Colonic mucosa (tissue), 4 donors: ENCODE results near the gene PCDH19. TPM values are rescaled to one million over a fixed set of nuclear protein-coding genes. Genes with fewer than 3 reads are reported as not detected.

Source experiments
- DNase-seq: peaks from one replicate; pipeline ENCODE4 v3.0.0-alpha.2; 2020
- H3K27ac ChIP-seq: fragments of 200-600 bp; one replicate; pipeline ENCODE4 v1.8.0; 2021
- H3K27me3 ChIP-seq: fragments of 200-600 bp; one replicate; pipeline ENCODE4 v1.8.0; 2021
- H3K36me3 ChIP-seq: fragments of 200-600 bp; one replicate; pipeline ENCODE4 v1.8.0; 2021
- H3K4me1 ChIP-seq: fragments of 200-600 bp; one replicate; pipeline ENCODE4 v1.8.0; 2021; ENCODE audit warnings: mild to moderate bottlenecking
- H3K4me3 ChIP-seq: fragments of 200-600 bp; one replicate; pipeline ENCODE4 v1.8.0; 2021
- H3K9ac ChIP-seq, 2 donors: one replicate each; pipeline ENCODE4 v1.7.0; 2013; ENCODE audit warnings: control low read depth in 2 of 2, low read depth in 2 of 2, low read length in 2 of 2
- H3K9me3 ChIP-seq: fragments of 200-600 bp; one replicate; pipeline ENCODE4 v1.8.0; 2021
- intact Hi-C: fragments of 100-400 bp; cut with DNase I; formaldehyde crosslinking; loops from one replicate; pipeline ENCODE4 v1.14.1; 2022
- total RNA-seq, 2 donors: library from RNA; stranded (reverse); fragmentation: NEBNext Ultra II Directional in 1 of 2; extraction: Animal tissue kit (Norgen Biotek cat#: 25700) in 1 of 2; gene quantifications; one replicate each; pipeline ENCODE4 v1.2.1, GENCODE V29; 2021
- TF ChIP-seq, protein P1 (sequence below): fragments of 200-600 bp; IDR thresholded peaks from one replicate; pipeline ENCODE4 v1.8.0; 2022; ENCODE audit warnings: antibody characterized with exemption, mild to moderate bottlenecking
- donor health status: healthy.
- donor health status: DM: no; HTN: no; CAD: no.
- donor health status: DM: no; HTN: no; CAD: no.

Gene PCDH19
- total RNA-seq, 2 donors from 2014 or later = 0.96 to 1.3 TPM

DNA sequence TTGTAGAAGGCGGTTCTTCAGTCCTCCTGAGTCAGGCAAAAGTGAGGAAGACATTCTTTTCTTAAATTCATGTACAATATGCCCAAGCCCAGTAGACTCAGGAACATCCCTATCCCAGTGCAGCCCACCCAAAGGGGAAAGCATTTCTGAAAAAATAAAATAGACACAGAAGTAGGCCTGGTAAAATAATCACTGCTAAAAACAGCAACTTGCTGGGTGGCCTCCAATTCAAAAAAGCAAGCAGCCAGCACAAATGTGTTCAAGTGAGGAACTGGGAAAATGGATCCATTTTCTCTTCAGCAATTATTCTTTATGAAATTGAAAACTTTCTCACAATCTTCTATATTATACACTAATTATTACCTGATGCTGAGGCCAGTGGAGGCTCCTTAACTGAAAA, 165.4 kb downstream of the PCDH19 start:
- intact Hi-C loops = no loop called here
- Histone ChIP-seq H3K4me3 (no peak overlapping the region), H3K27ac (no peak overlapping the region), H3K9me3 (no peaks in the 10 kb centered on the region), H3K36me3 (no peaks in the 10 kb centered on the region), H3K4me1 (no peaks in the 10 kb centered on the region), H3K27me3 (no peaks in the 10 kb centered on the region), H3K9ac (no peak overlapping the region)
- TF ChIP-seq, protein P1, sequence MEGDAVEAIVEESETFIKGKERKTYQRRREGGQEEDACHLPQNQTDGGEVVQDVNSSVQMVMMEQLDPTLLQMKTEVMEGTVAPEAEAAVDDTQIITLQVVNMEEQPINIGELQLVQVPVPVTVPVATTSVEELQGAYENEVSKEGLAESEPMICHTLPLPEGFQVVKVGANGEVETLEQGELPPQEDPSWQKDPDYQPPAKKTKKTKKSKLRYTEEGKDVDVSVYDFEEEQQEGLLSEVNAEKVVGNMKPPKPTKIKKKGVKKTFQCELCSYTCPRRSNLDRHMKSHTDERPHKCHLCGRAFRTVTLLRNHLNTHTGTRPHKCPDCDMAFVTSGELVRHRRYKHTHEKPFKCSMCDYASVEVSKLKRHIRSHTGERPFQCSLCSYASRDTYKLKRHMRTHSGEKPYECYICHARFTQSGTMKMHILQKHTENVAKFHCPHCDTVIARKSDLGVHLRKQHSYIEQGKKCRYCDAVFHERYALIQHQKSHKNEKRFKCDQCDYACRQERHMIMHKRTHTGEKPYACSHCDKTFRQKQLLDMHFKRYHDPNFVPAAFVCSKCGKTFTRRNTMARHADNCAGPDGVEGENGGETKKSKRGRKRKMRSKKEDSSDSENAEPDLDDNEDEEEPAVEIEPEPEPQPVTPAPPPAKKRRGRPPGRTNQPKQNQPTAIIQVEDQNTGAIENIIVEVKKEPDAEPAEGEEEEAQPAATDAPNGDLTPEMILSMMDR = no peak
- DNase-seq = no peak

Other genes starting within 250 kb of the PCDH19 start
- under 1 TPM in 1 of 2 donors, not detected in 1; 0.48 TPM for gene TNMD, start 174.7 kb upstream of the PCDH19 start, total RNA-seq
- gene TSPAN6, start 226.5 kb upstream of the PCDH19 start, total RNA-seq = 100 to 1,000 TPM in 1 of 2 donors, 10 to 100 TPM in 1; 57.6 to 106 TPM
- gene SRPX2, start 233.9 kb upstream of the PCDH19 start, total RNA-seq = 1 to 10 TPM; 4.4 to 5.8 TPM